ENCODE results near the gene ANXA7. TPM values are rescaled to one million over a fixed set of nuclear protein-coding genes. Genes with fewer than 3 reads are reported as not detected.

The ANXA7 gene
- polyA plus RNA-seq, 1 donor from 2014 or later: 23.9 TPM

- TF ChIP-seq RAD21 (conservative IDR thresholded peaks at IDR 0.05) (no peak), POLR2AphosphoS5 (IDR thresholded peaks at IDR 0.05) (no peak), TAF1 (IDR thresholded peaks at IDR 0.05; ENCODE audit: low read depth) (no peak), EZH2 (IDR thresholded peaks at IDR 0.05; ENCODE audit: borderline replicate concordance, insufficient read depth, low read length, poor library complexity, severe bottlenecking) (no peak), CTCF (IDR thresholded peaks at IDR 0.05; ENCODE audit: poor library complexity, severe bottlenecking) (no peak), REST (IDR thresholded peaks at IDR 0.05; ENCODE audit: borderline replicate concordance) (no peak)
- Histone ChIP-seq H3K27me3 (ENCODE audit: insufficient read depth, low read depth, low read length) (no peaks in the 10 kb centered on the region), H3K9ac (ENCODE audit: low read length) (no peak overlapping the region)
Observed at GRCh38 chr10:73344269-73344668, 69.6 kb downstream of the ANXA7 start.

GRCh38 chr10:73340121-73340520 is 73.7 kb downstream of the ANXA7 start:
- H3K27me3 ChIP-seq (ENCODE audit: insufficient read depth, low read depth, low read length): no peaks in the 10 kb centered on the region
- H3K4me2 ChIP-seq (ENCODE audit: low read length): no peak overlapping the region
- no peak overlapping the region for H2AFZ ChIP-seq (ENCODE audit: low read depth, low read length)
- TF ChIP-seq EZH2 (IDR thresholded peaks at IDR 0.05; ENCODE audit: borderline replicate concordance, insufficient read depth, low read length, poor library complexity, severe bottlenecking) (no peak), RAD21 (conservative IDR thresholded peaks at IDR 0.05) (no peak), CTCF (IDR thresholded peaks at IDR 0.05; ENCODE audit: poor library complexity, severe bottlenecking) (no peak), REST (IDR thresholded peaks at IDR 0.05; ENCODE audit: borderline replicate concordance) (no peak), SMC3 (conservative IDR thresholded peaks at IDR 0.05; ENCODE audit: poor library complexity) (no peak), POLR2AphosphoS5 (IDR thresholded peaks at IDR 0.05) (no peak), EP300 (conservative IDR thresholded peaks at IDR 0.05; ENCODE audit: poor library complexity, severe bottlenecking) (no peak), TAF1 (IDR thresholded peaks at IDR 0.05; ENCODE audit: low read depth) (no peak), MXI1 (conservative IDR thresholded peaks at IDR 0.05; ENCODE audit: poor library complexity, severe bottlenecking) (no peak)
- H4K20me1 ChIP-seq (ENCODE audit: insufficient read depth): no peaks in the 10 kb centered on the region
- no peak overlapping the region for H3K9ac ChIP-seq (ENCODE audit: low read length)
- no peaks in the 10 kb centered on the region for H3K9me3 ChIP-seq (ENCODE audit: low read length)
- H3K79me2 ChIP-seq (replicated peaks; ENCODE audit: insufficient read depth, low read length): no peaks in the 10 kb centered on the region
- no peak overlapping the region for H3K4me3 ChIP-seq (ENCODE audit: low read length)
- no peaks in the 10 kb centered on the region for H3K9me2 ChIP-seq (ENCODE audit: insufficient read depth, low read length)
- no peaks in the 10 kb centered on the region for H3F3A ChIP-seq (ENCODE audit: insufficient read depth, low read length, poor library complexity, severe bottlenecking)
- H3K36me3 ChIP-seq (ENCODE audit: insufficient read depth, low read length): no peaks in the 10 kb centered on the region
- no peak overlapping the region for H3K27ac ChIP-seq (ENCODE audit: low read length)

More at GRCh38 chr10:73344269-73344668, 69.6 kb downstream of the ANXA7 start:
- Histone ChIP-seq H2AFZ (ENCODE audit: low read depth, low read length) (no peak overlapping the region), H4K20me1 (ENCODE audit: insufficient read depth) (no peaks in the 10 kb centered on the region), H3K4me3 (ENCODE audit: low read length) (no peak overlapping the region), H3K4me2 (ENCODE audit: low read length) (no peak overlapping the region), H3K9me2 (ENCODE audit: insufficient read depth, low read length) (no peaks in the 10 kb centered on the region), H3K79me2 (replicated peaks; ENCODE audit: insufficient read depth, low read length) (no peaks in the 10 kb centered on the region), H3F3A (ENCODE audit: insufficient read depth, low read length, poor library complexity, severe bottlenecking) (no peaks in the 10 kb centered on the region), H3K27ac (ENCODE audit: low read length) (no peak overlapping the region), H3K36me3 (ENCODE audit: insufficient read depth, low read length) (no peaks in the 10 kb centered on the region), H3K9me3 (ENCODE audit: low read length) (no peaks in the 10 kb centered on the region)
